Stimulated activated CD4-positive, alpha-beta T cell treated with anti-CD3 and anti-CD28 coated beads, Interleukin-4, amount 100 ng/mL, for 48 hours (primary cell): ENCODE results near the gene HMMR.
A peak's percentile ranks its signal among the peaks of the same experiment; 100 is the strongest.

ENCODE experiments used
- DNase-seq, 2 donors: peaks; one replicate each; pipeline ENCODE4 v3.0.0-alpha.2; 2020; ENCODE audit warnings: low read depth in 2 of 2

The HMMR gene

DNA sequence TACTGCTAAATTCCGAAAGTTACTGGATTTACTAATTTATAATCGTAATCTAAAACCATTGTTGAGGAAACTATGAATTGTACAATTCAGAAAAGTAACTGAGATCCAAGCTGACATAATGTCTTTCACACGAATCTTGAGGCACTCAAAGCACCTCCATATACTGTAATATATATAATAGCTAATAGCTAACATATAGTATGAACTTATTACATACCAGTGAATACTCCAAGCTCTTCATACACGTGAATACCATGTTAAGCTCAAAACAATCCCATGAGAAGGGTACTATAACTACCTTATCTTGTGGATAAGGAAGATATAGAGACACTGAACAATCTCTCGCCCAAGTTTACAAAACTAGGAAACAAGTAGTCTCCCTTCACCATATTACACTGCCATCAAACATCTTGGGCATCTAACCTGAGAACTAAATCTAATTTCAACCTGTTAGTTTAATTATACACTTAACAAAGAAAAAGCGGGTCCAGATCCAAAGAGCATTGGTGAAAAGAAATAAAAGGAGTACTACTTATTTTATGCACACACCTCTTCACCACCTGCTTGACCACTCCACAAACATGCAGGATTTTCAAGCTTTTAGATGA, 1.6 kb upstream of the HMMR start:
- DNase-seq, result no peak

DNA sequence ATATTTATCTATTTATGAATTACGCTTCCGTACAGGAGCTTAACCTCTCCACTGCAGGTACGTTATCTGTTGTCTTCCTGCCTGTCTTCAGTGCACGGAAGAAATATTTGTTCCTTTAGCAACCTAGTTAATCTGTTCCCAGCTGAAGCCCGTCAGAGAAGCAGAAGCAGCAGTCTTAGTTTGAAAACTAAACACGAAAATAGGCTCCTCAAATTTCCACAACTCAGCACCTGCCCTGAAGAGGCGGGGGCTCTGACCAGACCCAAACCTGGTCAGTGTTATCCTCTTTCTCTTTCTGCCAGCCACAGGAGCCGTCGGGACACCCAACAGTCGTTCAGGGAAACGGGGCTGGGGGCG, 992 bp upstream of the HMMR start:
- no peak for DNase-seq

DNA sequence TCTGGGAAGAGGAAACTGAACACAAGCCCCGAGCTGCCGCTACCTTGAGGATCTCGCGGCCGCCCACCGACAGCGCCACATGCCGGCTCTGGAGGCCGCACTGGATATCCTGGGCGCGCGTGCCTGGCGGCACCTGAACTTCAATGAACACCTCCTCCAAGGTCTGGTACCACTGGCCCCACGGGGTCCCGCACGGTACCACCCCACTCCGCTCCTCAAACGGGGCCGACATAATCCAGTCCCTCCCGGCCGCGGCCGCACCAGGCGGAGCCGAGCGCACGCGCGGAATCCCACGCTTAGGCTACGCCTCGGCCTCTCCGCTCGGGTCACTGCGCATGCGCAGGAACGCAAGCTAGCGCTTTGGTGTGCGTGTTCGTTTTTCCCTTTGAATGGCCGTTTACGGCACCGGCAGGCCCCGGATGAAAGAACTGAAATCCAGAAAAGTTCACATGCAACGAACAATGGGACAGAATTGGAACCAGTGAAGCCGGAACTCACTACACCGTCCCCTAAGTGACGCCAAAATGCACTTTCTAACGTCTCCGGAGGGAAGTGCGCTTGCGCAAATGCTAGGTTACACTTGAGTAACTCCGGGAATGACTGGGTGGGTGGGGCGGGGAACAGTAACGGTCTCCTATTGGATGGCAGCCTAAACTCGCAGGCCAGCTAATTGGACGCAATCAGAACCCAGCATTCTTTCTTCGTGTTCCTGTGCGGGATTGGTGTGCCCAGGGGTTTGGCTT, 442 bp upstream of the HMMR start, which contains the start of gene NUDCD2:
TSS of gene NUDCD2 (minus strand) at position 284 of the 743 bp plus-strand sequence. CDS start at position 232, 52 bp downstream.
- DNase-seq, result peak; percentile 90

DNA sequence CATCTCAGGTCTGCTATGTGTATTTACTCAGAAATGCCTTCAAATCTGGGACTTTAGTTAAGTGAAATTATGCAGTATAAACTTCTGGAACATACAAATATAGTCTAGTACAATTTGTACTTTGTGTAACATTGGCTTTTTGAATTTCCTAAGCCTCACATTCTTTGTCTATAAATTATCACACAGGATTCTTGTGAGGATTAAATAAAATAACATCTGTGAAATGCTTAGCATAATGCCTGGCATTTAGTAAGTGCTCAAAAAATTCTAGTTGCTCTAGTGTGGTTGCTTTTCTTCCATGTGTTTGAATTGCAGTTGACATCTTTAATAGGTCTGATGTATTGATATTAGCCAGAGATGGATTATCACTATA, 2.6 kb downstream of the HMMR start:
- no peak for DNase-seq

- DNase-seq, result no peak
These were observed 7.2 kb downstream of the HMMR start for GRCh38 chr5:163467682-163468081.

- no peak for DNase-seq
These were observed 13.3 kb downstream of the HMMR start for GRCh38 chr5:163473635-163474243.

DNA sequence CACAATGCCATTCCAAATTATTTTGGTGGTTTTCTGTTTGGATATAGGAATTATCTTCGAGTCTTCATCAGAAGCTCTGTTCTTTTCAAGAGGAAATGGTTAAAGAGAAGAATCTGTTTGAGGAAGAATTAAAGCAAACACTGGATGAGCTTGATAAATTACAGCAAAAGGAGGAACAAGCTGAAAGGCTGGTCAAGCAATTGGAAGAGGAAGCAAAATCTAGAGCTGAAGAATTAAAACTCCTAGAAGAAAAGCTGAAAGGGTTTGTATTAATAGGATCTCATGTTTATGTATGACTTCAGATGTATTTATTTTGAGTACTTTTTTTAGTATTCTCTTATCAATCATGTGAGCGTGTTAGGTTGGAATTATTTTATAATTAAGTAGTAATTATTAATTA, 15.0 kb downstream of the HMMR start:
- DNase-seq, result no peak

- DNase-seq, result no peak
These were observed 17.9 kb downstream of the HMMR start for GRCh38 chr5:163478126-163478981.

DNA sequence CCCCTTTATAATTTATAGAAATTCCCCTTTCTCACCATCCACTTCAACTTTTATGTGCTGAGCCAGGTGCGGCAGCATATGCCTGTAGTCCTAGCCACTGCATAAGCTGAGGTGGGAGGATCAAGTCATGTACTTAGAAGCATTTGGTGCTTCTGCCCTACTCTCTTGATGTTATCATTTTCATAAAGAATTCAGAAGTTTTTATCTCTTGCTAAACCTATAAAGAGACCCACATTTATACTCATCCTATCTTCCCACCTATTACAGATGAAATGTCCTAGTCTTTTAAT, 18.5 kb downstream of the HMMR start:
- no peak for DNase-seq

DNA sequence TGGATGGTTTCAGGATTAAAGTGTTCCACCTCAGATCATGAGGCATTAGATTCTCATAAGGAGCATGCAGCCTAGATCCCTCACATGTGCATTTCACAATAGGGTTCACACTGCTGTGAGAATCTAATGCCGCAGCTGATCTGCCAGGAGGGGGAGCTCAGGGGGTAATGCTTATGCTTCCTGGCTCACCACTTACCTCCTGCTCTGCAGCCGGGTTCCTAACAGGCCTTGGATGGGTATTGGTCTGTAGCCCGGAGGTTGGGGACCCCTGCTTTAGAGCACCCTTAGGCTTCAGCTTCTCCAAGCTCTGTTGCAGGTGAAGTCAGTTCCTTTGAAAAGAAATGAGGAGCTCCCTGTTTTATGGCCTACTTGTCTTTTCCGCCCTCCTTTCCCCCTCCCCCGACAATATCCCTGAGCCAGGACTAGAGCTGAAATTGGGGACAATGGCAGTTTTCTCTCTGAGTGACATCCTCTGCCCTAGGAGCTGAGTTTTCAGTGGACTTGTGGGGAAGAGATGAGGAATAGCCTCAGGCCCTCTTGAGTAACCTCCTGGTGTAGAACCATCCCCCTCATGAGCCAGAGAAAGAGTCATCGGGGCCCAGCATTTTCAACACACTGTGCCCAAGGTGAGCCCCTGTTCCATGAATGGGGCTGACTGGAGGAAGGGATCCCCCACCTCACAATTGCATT, 28.8 kb downstream of the HMMR start:
- DNase-seq, result no peak

DNA sequence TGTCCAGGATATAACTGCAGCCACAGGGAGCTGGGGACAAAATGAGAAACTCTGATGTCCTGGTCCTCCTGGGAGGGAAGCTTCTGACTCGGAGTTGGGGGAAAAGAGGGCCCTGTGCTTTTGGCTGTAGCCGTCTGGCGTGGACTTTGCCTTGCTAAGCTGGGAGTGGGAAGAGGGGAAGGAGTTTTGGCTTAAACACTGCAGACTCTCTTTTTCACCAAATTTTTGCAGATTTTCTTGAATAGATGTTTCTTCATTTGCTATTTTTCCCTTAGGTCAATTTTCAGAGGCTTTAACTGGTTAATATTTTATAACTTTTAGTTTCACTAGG, 29.3 kb downstream of the HMMR start:
- no peak for DNase-seq

GRCh38 chr5:163496286-163496685, 35.9 kb downstream of the HMMR start:
- DNase-seq, result no peak

DNA sequence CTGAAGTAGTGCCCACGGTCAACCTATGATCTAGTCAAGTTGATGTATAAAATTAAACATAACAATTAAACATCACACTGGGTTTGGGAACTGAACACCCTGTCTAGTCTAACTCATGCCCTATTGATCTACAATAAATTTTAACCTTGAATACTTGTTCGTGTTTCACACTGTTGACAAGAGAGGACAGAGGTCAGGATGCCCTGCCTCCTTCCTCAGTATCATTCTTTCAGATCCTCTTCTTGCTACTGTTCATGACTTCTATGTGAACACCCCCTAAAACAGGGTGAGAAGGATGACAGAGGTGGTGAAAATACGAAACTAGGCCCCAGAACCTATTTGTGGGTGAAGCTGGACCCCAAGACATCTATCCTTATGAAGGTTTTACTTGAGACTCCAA, 36.9 kb downstream of the HMMR start:
- no peak for DNase-seq

DNA sequence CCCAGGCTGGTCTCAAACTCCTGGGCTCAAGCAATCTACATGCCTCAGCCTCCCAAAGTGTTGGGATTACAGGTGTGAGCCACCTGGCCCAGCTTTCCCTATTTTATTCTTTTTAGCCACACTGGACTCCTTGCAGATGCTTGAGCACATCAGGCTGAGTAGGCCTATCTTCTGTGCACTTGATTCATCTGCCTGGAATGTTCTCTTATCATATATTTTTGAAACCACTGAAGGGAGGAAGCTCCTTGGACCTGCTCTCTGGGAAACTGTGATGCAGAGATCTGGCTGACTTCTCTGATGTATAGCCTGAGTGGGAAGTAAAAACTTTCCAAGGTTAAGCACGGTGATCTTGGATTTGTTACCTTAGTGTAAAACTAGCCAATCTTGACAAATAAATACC, 38.5 kb downstream of the HMMR start:
- DNase-seq, result no peak

DNA sequence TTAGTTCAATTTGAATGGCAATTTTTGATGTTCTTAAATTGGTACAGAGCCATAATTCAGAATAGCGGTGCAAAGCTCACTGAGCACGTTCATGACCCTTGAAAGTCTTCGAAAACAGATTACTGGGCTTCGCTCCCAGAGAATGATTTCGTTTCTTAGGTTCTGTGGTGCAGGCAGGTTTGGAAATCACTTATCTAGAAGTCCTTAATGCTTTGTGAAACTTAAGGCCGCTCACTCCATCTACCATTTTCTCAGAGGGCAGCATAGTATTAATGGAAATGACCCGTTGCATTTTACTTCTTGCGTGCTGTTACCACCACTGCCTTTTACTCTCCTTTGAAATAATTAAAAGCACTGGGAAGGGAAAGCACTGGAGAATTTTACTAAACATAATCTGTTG, 42.1 kb downstream of the HMMR start:
- DNase-seq, result no peak

DNA sequence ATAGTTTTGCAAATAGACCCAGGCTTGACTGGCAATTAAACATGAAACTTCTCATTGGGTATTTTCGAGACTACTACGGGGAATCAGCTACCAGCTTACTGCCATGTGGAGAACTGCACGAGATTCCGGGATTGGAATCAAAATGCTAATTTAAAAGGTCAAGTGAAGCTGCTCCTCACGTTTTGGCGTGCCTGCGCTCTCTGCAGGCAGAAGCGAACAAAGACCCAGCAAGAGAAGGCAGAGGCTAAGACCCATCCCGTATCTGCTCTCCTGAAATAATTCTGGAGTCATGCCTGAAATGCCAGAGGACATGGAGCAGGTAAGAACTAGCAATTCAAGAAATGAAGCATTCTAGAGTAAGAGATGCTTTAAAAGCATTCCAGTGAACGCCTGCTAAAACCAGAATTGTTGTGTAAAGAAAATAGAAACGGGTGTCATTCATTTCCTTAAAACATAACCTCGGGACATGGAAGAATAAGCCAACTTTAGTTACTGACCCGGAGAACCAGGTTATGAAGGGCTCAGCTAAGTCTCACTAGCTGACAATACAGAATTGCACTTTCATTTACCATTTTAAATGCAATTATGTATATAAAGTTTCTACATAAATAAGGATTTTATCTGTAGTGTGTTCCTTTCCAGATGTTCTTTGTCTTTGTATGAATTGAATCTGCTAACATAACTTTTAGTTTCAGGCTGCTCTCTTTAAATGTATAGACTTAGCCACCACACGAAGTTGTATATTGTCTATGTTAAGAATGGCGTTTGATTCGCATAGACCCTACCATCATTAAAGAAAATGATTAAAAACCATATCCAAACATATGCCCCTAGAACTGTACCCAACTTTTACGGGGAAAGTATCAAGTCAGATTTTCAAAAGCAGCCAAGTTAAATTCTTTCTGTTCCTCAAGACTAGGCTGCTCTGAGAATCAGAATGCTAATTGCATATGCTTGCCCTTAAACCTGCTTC, 43.0 kb downstream of the HMMR start:
- DNase-seq, result peak in 1 of 2 donors; percentile 13

- peak; percentile 20 to 31 for DNase-seq
These were observed 43.9 kb downstream of the HMMR start for GRCh38 chr5:163504079-163504931.

- peak in 1 of 2 donors; percentile 11 for DNase-seq
These were observed 44.6 kb downstream of the HMMR start for GRCh38 chr5:163505049-163505367.

GRCh38 chr5:163505368-163506094, 45.1 kb downstream of the HMMR start, which contains the start of gene MAT2B:
MAT2B (plus strand) TSS chr5:163505619; CDS start chr5:163505687, 68 bp downstream.
- DNase-seq, result peak; percentile 91 to 94
